Activated CD8-positive, alpha-beta memory T cell treated with anti-CD3 and anti-CD28 coated beads for 24 hours (primary cell): ENCODE results near the gene GNPTAB.

Source experiments
- DNase-seq: peaks from one replicate; pipeline ENCODE4 v3.0.0-alpha.2; 2020

The GNPTAB gene

DNA sequence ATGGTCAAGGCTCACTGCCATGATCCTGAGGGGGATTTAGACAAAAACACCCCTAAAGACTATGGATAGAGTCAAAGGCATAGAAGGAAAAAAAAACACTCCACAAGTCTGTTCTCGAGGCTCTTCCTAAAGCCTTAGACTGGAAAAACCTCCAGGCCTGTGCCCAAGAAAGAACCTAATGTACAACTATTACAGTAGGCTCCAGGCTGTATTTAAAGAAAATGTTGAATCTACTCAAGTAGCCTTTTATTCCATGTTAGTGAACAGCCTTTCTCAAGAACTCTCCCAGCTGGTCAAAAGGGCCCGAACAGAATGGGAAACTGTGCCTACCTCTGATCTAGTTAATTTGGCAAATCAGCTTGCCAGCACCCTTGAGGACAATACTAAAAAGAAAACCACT, 28.3 kb downstream of the GNPTAB start:
- no peak for DNase-seq

DNA sequence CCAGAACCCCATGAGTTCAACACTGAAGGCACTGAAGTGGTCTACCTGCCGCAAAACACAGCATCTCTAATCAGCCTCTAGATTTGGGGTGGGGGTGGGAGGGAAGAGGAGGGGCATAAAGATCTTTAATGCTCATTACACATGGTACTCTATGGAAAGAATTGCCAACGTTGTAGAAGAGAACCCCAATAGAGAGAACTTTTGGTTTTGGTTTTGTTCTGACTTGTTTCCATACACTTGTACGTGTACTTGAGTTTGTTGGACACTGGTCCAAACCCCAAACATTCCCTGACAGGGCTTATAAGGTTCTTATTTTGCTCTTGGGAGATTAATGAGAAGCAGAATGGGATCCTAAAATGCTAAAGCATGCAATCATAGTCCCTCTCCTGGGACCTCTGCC, 31.0 kb downstream of the GNPTAB start:
- DNase-seq, result no peak

GRCh38 chr12:101795786-101796185, 35.0 kb downstream of the GNPTAB start:
- DNase-seq, result no peak

- DNase-seq, result no peak
Measured at GRCh38 chr12:101795013-101795412, 35.7 kb downstream of the GNPTAB start.

- DNase-seq, result no peak
Measured at GRCh38 chr12:101794574-101794973, 36.2 kb downstream of the GNPTAB start.

GRCh38 chr12:101793401-101793800, 37.4 kb downstream of the GNPTAB start:
- DNase-seq, result no peak

GRCh38 chr12:101792046-101792931, 38.5 kb downstream of the GNPTAB start:
- no peak for DNase-seq

- no peak for DNase-seq
Measured at GRCh38 chr12:101789171-101789570, 41.6 kb downstream of the GNPTAB start.

GRCh38 chr12:101785671-101786070, 45.1 kb downstream of the GNPTAB start:
- no peak for DNase-seq

GRCh38 chr12:101784376-101784775, 46.4 kb downstream of the GNPTAB start:
- DNase-seq, result no peak

GRCh38 chr12:101783838-101784237, 46.9 kb downstream of the GNPTAB start:
- DNase-seq, result no peak

- DNase-seq, result no peak
Measured at GRCh38 chr12:101783150-101783549, 47.6 kb downstream of the GNPTAB start.

GRCh38 chr12:101782273-101782731, 48.5 kb downstream of the GNPTAB start:
- DNase-seq, result no peak

GRCh38 chr12:101781834-101782233, 48.9 kb downstream of the GNPTAB start:
- no peak for DNase-seq

DNA sequence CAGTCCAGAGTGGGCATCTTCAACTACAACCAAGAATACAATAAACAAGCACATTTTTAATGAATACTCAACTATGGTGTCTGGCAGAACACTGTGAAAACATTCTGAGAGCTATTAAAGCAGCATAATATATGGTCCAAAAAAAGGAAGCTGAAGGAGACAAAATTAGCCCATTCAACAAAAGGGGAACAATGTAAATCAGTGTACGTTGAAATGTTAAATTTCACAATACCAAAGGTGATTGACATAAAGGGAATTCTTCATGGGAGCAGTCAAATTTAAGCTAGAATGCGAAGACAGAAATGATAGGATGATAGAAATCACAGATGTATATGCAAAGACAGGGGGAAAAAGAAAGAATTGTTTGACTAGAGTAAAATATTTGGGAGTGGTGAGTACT, 50.2 kb downstream of the GNPTAB start:
- DNase-seq, result no peak

DNA sequence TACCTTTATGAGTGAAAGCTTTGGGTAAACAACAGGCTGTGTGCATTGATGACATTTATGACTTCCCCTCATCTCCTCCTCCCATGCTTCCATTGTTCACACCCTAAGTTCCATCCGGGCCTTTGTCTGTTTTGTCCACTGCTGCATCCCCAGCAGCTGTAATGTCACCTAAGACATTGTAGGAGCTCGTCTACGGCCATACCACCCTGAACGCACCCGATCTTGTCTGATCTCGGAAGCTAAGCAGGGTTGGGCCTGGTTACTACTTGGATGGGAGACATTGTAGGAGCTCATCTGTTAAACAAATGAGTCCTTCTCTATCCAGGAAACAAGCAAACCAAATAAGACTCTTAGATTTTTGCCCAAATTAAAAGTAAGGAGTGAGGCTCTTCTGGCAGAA, 51.1 kb downstream of the GNPTAB start:
- DNase-seq, result no peak

GRCh38 chr12:101779200-101779599, 51.6 kb downstream of the GNPTAB start:
- no peak for DNase-seq

DNA sequence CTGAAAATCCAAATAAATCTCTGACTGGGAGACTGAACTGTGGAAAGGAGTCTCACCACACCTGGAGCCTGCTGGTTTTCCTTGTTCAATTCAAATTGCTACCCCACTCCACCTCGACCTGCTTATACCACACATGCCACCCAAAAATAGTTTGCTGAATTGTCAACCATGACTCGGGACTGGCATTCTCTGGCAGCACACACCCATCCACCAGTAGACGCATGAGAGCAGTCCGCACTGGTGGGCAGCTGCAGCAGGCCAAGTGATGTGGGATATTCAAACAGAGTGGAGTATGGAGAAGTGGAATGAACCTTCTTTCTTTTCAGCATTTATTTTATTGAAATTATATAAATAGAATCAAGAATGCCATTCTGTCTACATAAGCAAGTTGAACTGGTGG, 52.8 kb downstream of the GNPTAB start:
- no peak for DNase-seq

GRCh38 chr12:101777485-101777884, 53.3 kb downstream of the GNPTAB start:
- DNase-seq, result no peak

DNA sequence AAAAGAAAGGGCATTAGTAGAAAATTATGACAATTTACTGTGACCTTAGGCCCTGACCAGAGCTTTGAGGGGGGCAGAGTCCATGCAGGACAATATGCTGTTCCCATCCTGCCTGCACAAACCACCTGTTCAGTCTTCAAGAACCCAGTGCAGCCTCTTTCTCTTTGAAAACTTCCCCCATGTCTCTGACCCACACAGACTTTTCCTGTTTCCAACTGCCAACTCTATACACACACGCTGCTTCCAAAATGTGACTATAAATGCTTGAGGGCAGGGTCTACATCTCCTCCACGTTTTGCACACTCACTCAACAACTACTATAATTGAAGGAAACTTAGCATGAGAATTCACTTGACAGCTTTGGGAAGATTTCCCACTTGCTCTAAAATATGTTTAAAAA, 54.9 kb downstream of the GNPTAB start:
- DNase-seq, result no peak

GRCh38 chr12:101773650-101774162, 57.1 kb downstream of the GNPTAB start:
- peak; percentile 82 for DNase-seq

DNA sequence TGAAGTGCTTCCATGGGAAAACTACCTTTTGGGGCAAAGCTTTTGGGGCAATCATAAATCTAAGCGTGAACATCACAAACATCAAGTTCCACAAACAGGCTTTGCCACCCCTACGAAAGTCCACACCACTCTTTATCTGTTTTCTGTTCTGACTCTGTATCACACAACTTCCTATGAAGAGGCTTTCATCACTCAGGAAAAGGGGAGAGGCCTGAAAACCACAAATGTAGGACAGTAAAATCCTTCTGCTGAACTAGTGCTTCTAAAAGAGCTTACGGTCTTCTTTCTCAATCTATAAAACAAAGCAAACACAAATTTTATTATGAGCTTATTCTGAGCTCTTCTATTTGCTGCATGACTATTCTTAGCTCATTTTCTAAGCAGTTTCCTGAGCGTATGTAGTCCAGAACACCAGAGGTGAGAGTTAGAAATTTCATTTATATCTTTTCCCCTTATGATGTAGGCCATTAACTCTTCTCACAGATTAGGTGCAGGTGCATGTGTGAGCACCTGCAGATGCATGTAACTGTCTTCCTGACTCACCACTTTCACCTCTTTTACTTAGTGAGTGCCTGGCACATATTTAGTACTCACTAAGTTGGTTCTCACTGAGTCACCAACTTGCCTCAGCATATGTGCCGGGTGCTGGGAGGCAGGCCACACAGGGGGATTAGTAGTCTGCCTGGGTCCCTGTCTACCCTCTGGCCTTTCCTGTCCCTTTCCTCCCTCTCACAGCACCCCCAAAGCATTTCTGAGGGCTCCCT, 58.6 kb downstream of the GNPTAB start:
- DNase-seq, result no peak

- no peak for DNase-seq
Measured at GRCh38 chr12:101769865-101770264, 60.9 kb downstream of the GNPTAB start.

- DNase-seq, result no peak
Measured at GRCh38 chr12:101768781-101769180, 62.0 kb downstream of the GNPTAB start.
